T-helper 2 cell (primary cell): Measurements from ENCODE around the gene ADGRG2.
A peak's percentile ranks its signal among the peaks of the same experiment; 100 is the strongest.

Experiments used
- DNase-seq, 5 experiments: peaks; one replicate each; pipeline versions ENCODE4 v3.0.0 to v3.0.0-alpha.2; 2012 to 2022
- total RNA-seq, 2 donors: gene quantifications; one replicate each; lab custom pipeline; 2026; lab: John Stamatoyannopoulos, UW

Gene ADGRG2, protein sequence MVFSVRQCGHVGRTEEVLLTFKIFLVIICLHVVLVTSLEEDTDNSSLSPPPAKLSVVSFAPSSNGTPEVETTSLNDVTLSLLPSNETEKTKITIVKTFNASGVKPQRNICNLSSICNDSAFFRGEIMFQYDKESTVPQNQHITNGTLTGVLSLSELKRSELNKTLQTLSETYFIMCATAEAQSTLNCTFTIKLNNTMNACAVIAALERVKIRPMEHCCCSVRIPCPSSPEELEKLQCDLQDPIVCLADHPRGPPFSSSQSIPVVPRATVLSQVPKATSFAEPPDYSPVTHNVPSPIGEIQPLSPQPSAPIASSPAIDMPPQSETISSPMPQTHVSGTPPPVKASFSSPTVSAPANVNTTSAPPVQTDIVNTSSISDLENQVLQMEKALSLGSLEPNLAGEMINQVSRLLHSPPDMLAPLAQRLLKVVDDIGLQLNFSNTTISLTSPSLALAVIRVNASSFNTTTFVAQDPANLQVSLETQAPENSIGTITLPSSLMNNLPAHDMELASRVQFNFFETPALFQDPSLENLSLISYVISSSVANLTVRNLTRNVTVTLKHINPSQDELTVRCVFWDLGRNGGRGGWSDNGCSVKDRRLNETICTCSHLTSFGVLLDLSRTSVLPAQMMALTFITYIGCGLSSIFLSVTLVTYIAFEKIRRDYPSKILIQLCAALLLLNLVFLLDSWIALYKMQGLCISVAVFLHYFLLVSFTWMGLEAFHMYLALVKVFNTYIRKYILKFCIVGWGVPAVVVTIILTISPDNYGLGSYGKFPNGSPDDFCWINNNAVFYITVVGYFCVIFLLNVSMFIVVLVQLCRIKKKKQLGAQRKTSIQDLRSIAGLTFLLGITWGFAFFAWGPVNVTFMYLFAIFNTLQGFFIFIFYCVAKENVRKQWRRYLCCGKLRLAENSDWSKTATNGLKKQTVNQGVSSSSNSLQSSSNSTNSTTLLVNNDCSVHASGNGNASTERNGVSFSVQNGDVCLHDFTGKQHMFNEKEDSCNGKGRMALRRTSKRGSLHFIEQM
- total RNA-seq, result 0 to 0.07 reads per million in 2 donors

DNA sequence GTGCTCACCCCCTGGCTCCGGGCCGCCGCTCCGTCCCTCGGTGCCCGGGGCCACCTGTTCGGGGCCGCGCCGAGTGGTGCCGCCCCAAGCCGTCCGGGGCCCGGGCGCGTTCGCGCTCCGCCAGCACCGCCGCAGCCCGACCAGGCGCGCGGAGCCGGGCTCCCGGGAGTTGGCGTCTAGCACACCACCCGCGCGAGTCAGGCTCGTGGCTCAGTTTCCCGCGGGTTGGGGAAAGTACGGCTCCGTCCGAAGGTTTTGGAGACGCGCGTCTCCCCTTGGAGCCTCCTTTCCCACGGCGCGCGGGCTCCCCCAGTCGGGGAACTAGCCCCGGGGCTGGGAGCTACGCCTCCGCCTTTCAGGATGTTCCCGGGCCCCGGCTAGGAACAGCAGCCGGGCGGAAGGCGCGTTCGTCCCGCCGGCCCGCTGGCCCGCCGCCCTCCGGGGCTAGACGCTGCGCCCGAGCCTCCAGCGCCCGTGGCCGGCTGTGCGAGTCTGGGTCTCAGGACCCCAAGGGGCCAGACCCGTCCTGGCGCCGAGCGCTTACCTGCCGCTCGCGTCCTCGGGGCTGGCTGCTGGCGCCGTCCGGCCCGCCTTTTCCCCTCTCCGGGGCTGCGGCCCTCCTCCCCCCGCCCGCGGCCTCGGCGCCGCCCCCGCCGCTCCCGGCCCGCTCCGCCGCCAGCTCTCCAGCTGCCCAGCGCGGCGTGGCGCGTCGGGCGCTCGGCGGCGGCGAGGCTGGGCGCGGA, at the start of gene ADGRG2:
ADGRG2 (minus strand) TSS at position 571 of the 743 bp plus-strand sequence. CDS start 53,634 bp downstream, outside the sequence.
- peak in 1 of 5 experiments; percentile 4 for DNase-seq

- no peak for DNase-seq
Observed at GRCh38 chrX:19168609-19169008, 46.3 kb upstream of the ADGRG2 start.

DNA sequence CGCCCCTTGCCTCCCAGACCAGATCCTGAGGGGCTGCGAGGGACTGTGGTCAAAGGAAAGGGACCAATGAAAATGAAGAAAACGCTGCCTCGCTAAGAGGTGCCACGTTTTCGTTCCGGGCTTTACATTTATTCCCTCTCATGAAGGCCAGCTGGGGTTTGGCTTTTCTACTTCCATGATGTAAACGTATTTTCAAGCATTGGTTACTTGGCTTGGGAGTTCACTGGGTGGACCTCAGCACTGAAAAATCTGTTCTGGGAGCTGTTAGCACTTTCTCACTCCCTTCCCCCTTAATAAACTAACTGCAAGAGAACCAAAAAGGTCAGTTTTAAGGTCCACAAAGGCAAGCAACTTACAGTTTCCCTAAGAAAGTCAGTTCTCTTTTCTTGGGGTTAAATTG, 40.6 kb upstream of the ADGRG2 start:
- DNase-seq, result no peak

DNA sequence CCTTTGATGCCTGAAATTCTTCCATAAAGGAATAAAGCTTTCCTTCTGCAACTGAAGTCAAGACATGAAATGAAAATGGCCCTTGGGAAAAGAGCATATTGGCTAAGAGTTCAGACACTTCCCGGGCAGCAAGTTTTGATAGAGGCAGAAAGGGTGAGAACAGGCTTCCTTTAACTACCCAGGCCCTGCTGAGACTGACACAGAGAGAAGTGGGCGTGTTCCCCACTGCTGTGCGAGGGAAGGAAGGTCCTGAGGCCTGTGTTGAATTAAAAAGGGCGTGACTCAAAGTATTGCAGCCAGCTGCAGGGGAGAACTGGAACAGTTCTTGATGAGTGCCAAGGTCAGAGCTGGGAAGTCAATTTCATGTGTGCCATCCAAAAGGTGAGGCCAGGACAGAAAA, 33.9 kb upstream of the ADGRG2 start:
- no peak for DNase-seq

DNA sequence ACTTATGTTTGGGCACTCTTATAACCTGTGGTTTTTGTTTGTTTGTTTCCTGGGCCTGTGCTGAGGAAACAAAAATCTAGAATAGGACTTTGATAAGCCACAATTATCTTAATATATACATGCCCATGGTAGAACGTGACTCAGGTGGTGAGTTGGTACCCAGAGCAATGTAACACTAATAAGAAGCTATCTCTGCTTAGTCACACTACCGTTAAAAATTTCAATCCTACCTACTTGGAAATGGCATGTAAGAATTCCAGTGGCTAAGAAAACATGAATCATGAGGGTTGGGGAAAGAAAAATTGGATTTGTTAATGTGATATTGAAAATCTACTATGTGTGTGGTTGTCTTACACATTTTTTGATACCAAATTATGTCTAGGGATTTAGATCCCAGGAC, 30.5 kb upstream of the ADGRG2 start:
- DNase-seq, result no peak

- DNase-seq, result no peak
Observed at GRCh38 chrX:19137067-19137466, 14.8 kb upstream of the ADGRG2 start.

- DNase-seq, result no peak
Observed at GRCh38 chrX:19133784-19134183, 11.5 kb upstream of the ADGRG2 start.

DNA sequence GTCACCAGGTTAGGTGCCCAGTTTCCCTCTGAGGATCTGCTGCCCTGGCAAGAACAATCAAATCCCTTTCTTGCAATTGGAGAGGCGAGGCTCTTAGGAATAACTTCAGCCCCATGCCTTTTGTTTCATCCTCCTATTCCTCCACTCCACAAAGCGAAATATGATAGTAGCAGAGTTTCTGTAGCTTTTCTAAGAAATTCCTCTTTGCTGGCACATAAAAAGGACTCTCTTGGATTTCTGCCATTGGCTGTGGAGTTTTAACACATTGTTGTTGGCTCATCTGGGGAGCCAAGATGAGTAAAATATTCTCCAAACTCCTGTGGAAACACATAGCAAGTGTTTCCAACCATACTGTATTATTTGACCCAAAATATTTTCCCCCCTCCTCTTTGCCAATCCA, 11.0 kb upstream of the ADGRG2 start:
- no peak for DNase-seq

- DNase-seq, result no peak
Observed at GRCh38 chrX:19130628-19131027, 8.4 kb upstream of the ADGRG2 start.

DNA sequence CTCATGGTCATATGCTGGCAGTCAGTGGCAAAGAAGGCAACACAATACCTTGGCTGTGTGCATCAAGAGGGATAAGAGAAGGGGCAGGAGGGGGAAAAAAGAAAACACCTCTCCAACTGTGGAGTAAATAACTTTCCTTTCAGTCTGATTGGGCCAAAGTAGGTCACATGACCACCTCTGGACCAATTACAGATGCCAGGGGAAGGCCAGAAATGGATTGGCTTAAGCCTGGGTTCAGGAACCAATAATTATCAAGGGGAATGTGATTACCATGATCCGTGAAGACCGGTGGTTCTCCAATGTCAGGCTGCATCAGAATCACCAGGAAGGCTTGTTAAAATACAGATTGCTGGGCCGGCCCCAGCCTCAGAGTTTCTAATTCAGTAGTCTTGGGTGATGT, 7.4 kb upstream of the ADGRG2 start:
- no peak for DNase-seq

DNA sequence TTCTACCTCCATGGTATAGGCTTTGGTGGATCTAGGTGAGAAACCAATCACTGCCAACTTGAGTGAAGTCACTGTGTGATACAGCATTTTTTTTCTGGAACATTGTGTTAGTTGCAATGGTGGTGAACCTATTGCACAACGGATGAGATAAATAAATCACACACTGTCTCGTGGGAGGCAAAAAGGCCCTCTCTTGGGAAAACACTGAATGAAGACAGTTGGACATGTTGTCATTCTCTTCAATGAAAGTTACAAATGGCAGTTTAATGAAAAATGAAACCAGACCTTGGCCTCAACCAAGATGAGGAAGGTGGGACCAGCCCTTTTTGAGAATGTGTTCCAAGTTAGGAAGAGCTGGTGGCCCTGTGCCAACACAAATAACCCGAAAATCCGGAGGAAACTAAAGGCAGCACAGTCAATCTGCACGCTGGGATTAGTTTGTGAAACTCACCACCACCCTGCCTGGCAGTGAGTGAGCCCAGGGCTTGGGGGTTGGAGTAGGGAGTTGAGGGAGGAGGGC, 5.4 kb upstream of the ADGRG2 start:
- DNase-seq, result no peak

- no peak for DNase-seq
Observed at GRCh38 chrX:19122641-19123009, 357 bp upstream of the ADGRG2 start.

DNA sequence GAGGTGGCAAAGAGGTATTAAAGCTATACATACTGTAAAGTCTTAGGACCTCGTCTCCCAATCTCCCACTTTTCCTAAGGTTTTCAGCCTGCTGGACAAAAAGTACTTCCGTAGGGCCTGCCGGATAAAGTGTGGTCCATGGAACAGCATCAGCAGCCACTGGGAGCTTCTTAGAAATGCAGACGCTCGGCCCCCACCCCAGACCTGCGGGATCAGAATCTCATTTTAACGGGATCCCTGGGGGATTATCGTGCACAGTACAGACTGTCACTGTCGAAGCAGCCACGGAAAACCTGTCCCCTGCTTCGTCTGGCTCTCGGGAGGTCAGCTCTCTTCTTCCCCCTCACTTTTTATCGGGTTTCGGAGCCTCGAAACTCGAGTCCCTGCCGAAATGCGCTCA, 802 bp downstream of the ADGRG2 start:
- no peak for DNase-seq

DNA sequence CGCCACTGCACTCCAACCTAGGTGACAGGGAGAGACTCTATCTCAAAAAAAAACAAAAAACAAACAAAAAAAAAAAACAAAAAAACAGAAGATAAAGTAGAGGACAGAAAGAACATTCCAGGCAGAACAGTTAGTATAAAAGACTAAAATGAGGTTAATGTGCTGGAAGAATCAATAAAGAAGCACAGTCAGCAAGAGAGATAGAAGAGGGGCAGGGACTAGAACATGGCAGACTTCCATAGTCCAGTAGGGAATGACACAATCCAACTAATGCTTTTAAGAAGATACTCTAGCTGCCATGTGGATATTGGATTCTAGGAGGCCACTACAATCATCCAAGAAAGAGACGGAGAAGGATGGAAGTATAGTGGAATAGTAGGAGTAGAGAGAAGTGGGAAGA, 11.6 kb downstream of the ADGRG2 start:
- no peak for DNase-seq

DNA sequence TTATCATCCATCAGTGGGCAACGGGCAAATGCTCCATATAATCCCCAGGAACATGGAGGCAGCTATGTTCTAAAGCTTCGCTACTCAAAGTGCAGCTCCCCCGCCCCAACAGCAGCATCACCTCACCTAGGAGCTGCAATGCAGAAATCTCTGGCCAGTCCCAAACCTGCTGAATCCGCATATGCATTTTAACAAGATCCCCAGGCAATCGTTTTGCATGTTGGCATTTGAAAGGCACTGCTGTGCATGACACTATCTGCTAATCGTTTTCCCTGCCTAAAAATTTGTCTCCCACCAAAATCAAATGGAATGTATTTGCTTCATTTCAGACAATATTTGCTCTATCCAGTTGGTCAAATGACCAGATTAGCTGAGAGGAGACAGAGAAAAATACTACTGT, 15.2 kb downstream of the ADGRG2 start:
- DNase-seq, result no peak

- DNase-seq, result no peak
Observed at GRCh38 chrX:19100586-19100985, 21.7 kb downstream of the ADGRG2 start.

DNA sequence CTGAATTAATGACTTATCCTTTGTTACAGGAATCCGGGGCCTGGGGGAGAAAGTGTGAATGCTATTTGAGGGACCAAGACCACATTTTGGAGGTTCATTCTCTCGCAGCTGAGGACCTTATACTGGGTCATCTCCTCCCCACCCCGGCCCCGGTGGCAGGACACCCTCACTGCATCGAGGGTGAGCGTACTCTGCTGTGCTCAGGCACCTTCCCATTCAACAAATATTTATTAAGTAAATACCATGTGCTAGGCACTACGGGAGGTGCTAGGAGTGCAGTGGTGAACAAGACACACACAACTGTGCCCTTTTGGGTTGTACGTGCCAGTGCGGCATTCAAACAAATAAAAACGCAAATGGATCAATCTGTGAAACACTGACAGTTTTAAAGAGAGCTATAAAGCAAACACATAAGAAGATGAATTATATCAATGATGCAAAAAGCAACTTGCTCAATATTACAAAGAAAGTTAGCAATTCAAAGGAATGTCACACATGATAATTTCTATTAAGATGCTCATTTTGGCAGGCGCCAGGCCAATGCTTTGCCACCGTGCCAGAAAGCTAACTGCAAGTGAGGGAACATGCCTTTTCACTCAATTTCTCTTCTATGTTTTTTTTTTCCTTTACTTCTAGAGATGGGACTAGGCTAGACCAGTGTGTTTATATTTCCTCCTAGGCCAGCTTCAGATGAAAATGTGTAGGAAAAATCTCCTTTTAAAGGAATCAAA, 24.6 kb downstream of the ADGRG2 start:
- DNase-seq, result no peak

DNA sequence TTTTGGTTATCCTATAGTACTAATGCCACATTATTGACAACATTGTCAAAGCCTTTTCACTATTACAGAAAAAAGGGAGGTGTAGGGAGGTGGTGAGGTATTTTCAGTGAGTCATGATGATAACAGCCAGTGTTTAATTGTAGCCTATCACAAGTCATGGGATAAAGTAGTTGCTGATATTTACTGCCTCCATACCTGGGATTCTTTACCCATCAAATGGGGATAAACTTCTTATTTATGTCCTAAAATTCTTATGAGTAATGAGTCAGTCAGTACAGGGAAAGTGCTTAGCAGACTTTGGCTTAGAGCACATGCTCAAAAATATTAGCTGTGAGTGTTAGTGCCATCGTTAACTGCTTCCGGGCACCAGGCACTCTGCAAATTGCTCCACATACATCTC, 25.7 kb downstream of the ADGRG2 start:
- DNase-seq, result no peak

DNA sequence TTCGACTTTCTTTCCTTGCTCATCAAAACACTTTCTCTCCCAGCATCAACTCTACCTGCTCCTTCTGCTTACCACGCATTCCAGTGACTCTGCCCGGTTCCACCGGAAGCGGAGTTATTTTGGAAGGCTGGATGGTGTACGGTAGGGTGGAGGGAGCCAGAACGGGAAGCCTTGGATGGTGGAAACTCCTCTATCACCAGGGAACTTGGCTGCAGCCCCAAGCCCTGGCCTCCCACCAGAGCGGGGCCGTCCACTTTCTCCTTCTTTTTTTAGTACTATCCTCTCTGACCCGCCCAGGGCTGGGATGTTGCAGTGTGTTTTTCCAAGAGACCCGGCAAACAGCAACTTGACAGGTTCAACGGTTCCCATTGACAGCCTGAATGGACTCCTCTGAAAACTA, 27.6 kb downstream of the ADGRG2 start:
- no peak for DNase-seq

DNA sequence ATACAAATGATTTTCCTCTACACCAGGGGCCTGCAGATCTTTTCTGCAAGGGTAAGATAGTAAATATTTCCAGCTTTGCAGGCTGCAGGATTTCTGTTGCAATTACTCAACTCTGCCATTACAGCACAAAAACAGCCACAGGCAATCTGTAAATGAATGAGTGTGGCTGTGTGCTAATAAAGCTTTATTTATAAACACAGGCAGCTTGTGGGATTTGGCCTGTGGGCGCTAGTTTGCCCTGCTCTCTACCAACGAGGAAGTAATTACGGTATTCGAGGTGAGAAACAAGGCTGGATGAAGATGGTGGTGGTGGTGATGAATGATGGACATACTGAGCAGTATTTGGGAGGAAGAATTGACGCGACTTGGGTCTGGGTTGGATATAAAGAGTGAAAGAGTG, 30.7 kb downstream of the ADGRG2 start:
- no peak for DNase-seq

GRCh38 chrX:19089555-19090040, 32.7 kb downstream of the ADGRG2 start:
- DNase-seq, result no peak
